Stimulated activated CD4-positive, alpha-beta T cell treated with anti-CD3 and anti-CD28 coated beads, Interleukin-15, amount 100 ng/mL, for 1 hour (primary cell): ENCODE results near the gene WNT11.

Experiments
- DNase-seq, 2 donors: peaks; one replicate each; pipeline ENCODE4 v3.0.0-alpha.2; 2020; ENCODE audit warnings: low read depth in 1 of 2, low spot score in 1 of 2

Gene WNT11

GRCh38 chr11:76206327-76207081 lies at the start of gene WNT11:
TSS of gene WNT11 (minus strand) at chr11:76206502. CDS start at chr11:76206407, 95 bp downstream.
- no peak for DNase-seq

GRCh38 chr11:76253416-76253815 lies 47.1 kb upstream of the WNT11 start:
- DNase-seq = no peak

- DNase-seq = no peak
Measured at GRCh38 chr11:76252631-76253070, 46.3 kb upstream of the WNT11 start.

GRCh38 chr11:76251576-76251975 lies 45.3 kb upstream of the WNT11 start:
- no peak for DNase-seq

- DNase-seq = no peak
Measured at GRCh38 chr11:76251226-76251575, 44.9 kb upstream of the WNT11 start.

GRCh38 chr11:76250520-76251225 lies 44.4 kb upstream of the WNT11 start:
- no peak for DNase-seq

- no peak for DNase-seq
Measured at GRCh38 chr11:76249195-76249741, 43.0 kb upstream of the WNT11 start.

- no peak for DNase-seq
Measured at GRCh38 chr11:76248210-76248609, 41.9 kb upstream of the WNT11 start.

GRCh38 chr11:76247091-76247490 lies 40.8 kb upstream of the WNT11 start:
- DNase-seq = no peak

- no peak for DNase-seq
Measured at GRCh38 chr11:76246271-76246933, 40.1 kb upstream of the WNT11 start.

- no peak for DNase-seq
Measured at GRCh38 chr11:76245720-76246119, 39.4 kb upstream of the WNT11 start.

GRCh38 chr11:76244316-76244851 lies 38.1 kb upstream of the WNT11 start:
- DNase-seq = no peak

GRCh38 chr11:76243957-76244285 lies 37.6 kb upstream of the WNT11 start:
- no peak for DNase-seq

GRCh38 chr11:76243193-76243956 lies 37.1 kb upstream of the WNT11 start:
- no peak for DNase-seq

- DNase-seq = no peak
Measured at GRCh38 chr11:76242004-76242779, 35.9 kb upstream of the WNT11 start.

- DNase-seq = no peak
Measured at GRCh38 chr11:76241243-76242000, 35.1 kb upstream of the WNT11 start.

GRCh38 chr11:76240666-76241065 lies 34.4 kb upstream of the WNT11 start:
- DNase-seq = no peak

GRCh38 chr11:76240161-76240540 lies 33.8 kb upstream of the WNT11 start:
- DNase-seq = no peak

GRCh38 chr11:76239483-76240160 lies 33.3 kb upstream of the WNT11 start:
- DNase-seq = no peak
